Endothelial cell of hepatic sinusoid (primary cell): Measurements from ENCODE around the gene KCNK13.

Experiments
- in situ Hi-C: cut with HindIII; loops from 2 replicates; pipeline ENCODE4 v1.10.0; 2017; ENCODE audit warnings: low sequenced_read_pairs

The KCNK13 gene

GRCh38 chr14:90116444-90116843 is 54.6 kb downstream of the KCNK13 start:
- in situ Hi-C loops = no loop called here

DNA sequence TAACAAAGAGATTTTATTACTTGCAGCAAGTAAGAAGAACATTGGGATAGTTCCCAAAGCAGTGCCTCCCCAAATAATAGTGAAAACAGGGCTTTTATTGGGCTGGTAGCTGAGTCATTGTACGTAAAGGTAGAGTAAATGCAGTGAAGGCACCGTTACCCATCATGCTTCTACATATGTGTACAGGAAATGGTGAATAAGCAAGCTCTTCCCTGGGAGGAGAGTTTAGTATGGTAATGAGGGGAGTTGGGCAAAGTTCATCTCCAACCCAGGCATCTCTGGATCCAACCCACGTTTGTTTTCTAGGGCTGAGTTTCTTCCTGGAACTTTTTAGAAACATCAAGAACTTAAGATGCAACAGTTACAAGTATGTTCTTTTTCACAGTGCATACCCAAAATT is 56.2 kb downstream of the KCNK13 start:
- in situ Hi-C loops = no loop called here

- in situ Hi-C loops = no loop called here
Measured at GRCh38 chr14:90126260-90126659, 64.5 kb downstream of the KCNK13 start.

DNA sequence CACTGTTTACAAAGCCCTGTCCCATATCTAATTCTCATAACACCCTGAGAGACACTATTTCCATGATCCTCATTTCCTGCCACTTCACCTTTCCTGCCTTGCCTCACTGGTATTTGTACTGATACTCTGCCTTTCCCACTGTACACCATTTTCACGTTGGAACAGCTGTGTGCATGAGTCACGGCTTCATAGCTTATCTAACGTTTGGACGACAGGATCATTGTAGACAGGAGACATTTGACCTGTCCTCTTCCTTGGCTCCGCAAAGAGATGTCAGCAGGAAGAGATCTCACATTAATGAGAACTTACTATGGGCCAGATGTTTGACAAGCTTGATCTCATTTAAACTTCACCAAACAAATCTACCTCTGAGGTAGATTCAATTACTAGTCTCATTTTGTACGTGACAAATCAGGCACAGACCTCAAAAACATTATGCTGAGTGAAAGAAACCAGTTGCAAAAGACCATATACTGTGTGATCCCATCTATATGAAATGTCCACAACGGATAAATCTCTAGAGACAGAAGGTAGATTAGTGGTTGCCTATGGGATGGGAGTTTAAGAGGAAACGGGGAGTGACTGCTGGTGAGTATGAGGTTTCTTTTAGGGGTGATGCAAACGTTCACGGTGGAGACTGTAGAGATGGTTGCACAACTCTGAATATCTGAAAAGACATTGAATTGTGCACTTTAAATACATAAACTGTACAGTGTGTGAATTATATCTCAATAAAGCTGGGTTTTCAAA is 71.2 kb downstream of the KCNK13 start:
- in situ Hi-C loops = no loop called here

DNA sequence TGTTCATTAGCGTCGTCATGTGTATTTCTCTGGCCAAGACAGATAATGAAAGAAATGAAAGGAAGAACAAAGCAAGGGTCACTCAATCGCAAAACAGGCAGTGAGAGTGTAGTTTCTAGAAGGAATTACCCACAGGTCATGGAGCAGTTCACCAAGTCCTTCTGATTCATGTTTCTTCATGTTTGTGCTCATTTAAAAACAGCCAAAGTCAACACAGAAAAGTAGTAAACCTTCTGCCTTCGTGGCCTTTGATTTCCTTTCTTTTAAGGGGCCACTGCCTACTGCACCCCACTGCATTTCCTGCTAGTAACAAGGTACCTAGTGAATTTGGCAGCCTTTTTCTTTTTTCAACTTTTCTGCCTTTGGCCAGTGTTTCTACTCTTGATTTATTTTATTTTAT is 75.1 kb downstream of the KCNK13 start:
- in situ Hi-C loops = no loop called here

DNA sequence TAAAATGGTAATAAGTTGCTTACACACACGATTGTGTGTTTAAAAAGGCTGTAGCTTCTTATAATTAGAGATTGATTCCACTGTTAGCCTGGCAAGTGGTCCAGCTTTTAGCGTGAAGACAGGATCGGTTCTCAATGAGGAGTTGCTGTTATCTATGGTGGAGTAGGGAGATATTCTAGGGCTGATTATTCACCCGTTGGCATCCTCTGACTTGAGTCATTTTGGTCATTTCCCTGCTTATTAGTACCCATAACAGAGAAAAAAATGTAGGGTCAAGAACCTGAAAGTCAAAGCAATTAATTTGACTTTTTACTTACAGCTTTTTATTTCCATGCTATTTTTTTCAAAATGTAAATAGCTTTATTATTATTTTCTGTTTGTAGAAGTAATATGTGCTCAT is 76.0 kb downstream of the KCNK13 start:
- in situ Hi-C loops = no loop called here

DNA sequence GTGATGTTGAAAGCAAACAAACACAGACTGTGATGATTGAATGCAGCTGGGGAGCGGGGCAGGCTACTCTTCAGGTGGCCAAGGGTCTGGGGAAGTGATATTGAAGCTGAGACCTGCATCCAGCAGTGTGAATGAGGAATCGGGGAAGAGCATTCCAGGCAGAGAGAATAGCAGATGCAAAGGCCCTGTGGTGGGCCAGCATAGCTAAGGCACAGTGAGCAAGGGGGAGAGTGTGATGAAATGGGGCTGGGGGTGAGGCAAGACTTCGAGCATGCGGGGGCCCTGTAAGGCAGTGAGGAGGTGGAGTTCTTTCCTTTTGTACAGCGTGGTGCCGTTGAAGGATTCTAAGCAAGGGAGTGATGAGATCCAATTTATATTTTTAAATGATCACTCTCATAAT is 77.4 kb downstream of the KCNK13 start:
- in situ Hi-C loops = no loop called here

- in situ Hi-C loops = no loop called here
Measured at GRCh38 chr14:90140298-90140955, 78.6 kb downstream of the KCNK13 start.

GRCh38 chr14:90140956-90141316 is 79.1 kb downstream of the KCNK13 start:
- in situ Hi-C loops = no loop called here

GRCh38 chr14:90153429-90153828 is 91.6 kb downstream of the KCNK13 start:
- in situ Hi-C loops = no loop called here

DNA sequence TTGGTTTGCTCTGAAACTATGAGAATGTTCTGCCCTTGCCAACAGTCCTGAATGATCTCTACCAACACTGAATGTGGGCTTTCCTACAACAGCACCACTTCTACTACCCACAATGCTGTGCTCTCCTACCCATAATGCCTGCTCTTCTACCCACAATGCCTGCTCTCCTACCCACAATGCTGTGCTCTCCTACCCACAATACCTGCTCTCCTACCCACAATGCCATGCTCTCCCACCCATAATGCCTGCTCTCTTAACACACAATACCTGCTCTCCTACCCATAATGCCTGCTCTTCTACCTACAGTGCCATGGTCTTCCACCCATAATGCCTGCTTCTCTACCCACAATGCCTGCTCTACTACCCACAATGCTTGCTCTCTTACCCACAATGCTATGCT is 92.3 kb downstream of the KCNK13 start:
- in situ Hi-C loops = no loop called here

- in situ Hi-C loops = no loop called here
Measured at GRCh38 chr14:90159146-90159545, 97.4 kb downstream of the KCNK13 start.

DNA sequence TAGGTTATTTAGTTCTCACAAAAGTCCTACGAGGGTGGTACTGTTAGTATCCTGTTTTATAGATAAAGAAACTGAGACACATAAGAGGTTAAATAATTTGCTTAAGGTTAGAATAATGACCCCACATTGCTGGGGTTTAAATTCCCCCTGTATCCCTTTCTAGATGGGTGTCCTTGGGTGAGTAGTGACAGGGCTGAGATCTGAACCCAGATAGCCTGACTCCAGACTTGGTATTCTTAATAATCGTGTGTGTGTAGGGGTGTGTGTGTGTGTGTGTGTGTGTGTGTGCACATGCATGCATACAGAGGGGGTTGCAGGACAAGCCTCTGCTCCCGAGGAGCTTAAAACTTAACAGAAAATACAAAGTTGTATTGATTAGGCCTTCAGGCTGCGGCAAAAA is 97.9 kb downstream of the KCNK13 start:
- in situ Hi-C loops = no loop called here

DNA sequence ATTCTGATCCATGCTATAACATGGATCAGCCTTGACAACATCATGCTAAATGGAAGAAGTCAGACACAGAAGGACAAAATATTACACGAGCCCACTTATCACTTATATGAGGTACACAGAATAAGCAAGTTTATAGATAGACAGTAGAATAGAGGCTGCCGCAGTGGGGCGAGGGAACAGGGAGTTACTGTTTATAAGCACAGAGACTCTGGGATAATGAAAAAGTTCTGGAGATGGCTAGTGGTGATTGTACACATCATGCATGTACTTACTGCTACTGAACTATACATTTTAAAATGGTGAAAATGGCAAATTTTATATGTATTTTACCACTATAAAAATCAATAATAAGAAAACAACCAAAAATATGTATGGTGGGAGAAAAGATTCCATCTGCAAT is 99.3 kb downstream of the KCNK13 start:
- in situ Hi-C loops = no loop called here

GRCh38 chr14:90168425-90169105 is 106.8 kb downstream of the KCNK13 start:
- in situ Hi-C loops = no loop called here

- in situ Hi-C loops = loop anchor here (10.0 kb wide), 1 partner anchor 59 kb away; no protein-coding TSS in a partner anchor
Measured at GRCh38 chr14:90175631-90176030, 113.8 kb downstream of the KCNK13 start.

DNA sequence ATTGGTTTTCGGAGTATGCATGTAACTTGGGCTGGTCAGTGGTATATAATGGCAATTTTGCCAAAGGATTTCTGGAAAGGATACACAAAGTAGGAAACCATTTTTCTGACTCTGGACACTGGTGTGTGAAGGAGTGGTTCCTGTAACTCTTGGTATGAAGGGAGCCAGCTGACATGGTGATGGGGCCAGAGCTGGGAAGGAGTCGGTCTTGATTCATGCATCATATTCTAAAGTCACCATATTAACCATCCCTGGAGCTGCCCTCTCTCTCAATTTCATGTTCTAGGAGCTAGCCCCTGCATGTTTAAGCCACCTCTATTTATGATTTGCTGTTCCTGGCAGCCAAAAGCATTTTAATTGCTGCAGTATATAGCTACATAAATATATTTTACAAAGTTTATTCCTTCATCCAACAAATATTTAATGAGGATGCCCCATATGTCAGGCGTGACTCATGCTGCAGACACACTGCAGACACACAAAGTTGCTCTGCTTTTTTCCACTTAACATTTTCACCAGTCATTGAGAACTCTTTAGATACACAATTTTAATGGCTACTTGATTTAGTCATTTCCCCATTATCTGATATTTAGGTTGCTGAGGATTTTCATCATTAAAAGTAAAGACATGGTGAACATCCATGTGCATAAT is 115.9 kb downstream of the KCNK13 start:
- in situ Hi-C loops = loop anchor here (10.0 kb wide), 1 partner anchor 57 kb away; no protein-coding TSS in a partner anchor

GRCh38 chr14:90179357-90179756 is 117.6 kb downstream of the KCNK13 start:
- in situ Hi-C loops = loop anchor here (10.0 kb wide), 1 partner anchor 55 kb away; no protein-coding TSS in a partner anchor

DNA sequence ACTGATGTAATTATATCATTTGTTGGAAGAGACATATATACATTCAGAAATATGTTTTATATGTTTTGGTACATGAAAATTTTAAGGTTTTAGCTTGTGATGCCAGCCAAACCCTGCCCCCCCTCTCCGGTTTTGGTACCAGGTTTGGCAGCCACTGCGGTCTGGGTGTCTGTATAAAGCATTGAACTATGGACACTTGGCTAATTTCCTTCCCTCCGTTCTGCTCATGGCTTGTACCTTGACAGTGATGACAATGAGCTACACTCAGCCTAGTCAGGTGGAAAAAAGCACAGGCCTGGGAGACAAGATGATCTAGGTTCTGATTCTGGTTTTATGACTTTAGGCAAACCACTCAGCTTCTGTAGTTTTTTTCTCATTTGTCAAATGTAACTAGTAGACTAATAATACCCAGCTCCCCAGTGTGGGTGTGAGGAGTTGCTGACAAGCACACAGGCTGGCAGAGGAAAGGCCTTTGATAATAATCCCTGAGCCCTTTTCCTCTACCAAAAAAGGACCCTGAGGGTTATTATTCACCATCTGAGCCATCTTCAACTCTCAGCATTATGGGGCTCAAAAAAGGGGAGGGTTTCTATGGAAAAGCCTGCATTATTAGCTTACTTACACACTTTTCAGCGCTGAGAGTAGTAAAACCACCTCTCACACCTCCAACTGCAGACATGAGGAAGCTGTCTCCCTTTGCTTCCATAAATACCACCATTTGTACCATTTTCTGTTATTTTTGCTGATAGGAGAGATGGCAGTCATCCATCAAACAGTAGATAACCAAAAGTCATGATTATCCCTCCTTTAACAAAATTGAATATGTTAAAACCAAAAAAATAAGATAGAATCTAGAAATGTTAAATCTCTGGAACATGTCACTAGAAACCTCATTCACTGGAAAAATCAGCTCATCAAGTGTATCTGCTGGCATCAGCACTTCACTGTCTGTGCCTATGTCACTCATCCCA is 118.3 kb downstream of the KCNK13 start:
- in situ Hi-C loops = loop anchor here (10.0 kb wide), 1 partner anchor 55 kb away; no protein-coding TSS in a partner anchor

- in situ Hi-C loops = no loop called here
Measured at GRCh38 chr14:90184094-90184493, 122.3 kb downstream of the KCNK13 start.
